GM19043 (cell line): ENCODE results near the gene HEXB.
A peak's percentile ranks its signal among the peaks of the same experiment; 100 is the strongest.

Source experiments
- ATAC-seq: cut with Tn5 transposase; IDR thresholded peaks from one replicate; pipeline ENCODE4 v1.9.1; 2021; ENCODE audit warnings: low read depth; ENCODE audit not compliant: unreplicated experiment

The HEXB gene

GRCh38 chr5:74684900-74685851 is at the start of gene HEXB:
HEXB (plus strand) TSS chr5:74685233; CDS start chr5:74685261, 28 bp downstream.
- peak; percentile 80 for ATAC-seq

- no peak for ATAC-seq
Observed at GRCh38 chr5:74636149-74636548, 48.9 kb upstream of the HEXB start.

- no peak for ATAC-seq
Observed at GRCh38 chr5:74636552-74636951, 48.5 kb upstream of the HEXB start.

- no peak for ATAC-seq
Observed at GRCh38 chr5:74638544-74638969, 46.5 kb upstream of the HEXB start.

GRCh38 chr5:74638970-74639806 is 45.8 kb upstream of the HEXB start:
- peak; percentile 34 for ATAC-seq

- peak; percentile 1 for ATAC-seq
Observed at GRCh38 chr5:74639807-74640449, 45.1 kb upstream of the HEXB start.

GRCh38 chr5:74640450-74640953 is 44.5 kb upstream of the HEXB start, which contains the start of gene ENC1:
ENC1 (minus strand) TSS chr5:74640728; CDS start chr5:74636485, 4,243 bp downstream.
- peak; percentile 50 for ATAC-seq

- peak; percentile 9 for ATAC-seq
Observed at GRCh38 chr5:74640954-74641734, 43.9 kb upstream of the HEXB start.

- no peak for ATAC-seq
Observed at GRCh38 chr5:74641735-74642542, 43.1 kb upstream of the HEXB start.

GRCh38 chr5:74642543-74642863 is 42.5 kb upstream of the HEXB start:
- no peak for ATAC-seq

- no peak for ATAC-seq
Observed at GRCh38 chr5:74643111-74643562, 41.9 kb upstream of the HEXB start.

- no peak for ATAC-seq
Observed at GRCh38 chr5:74647096-74647495, 37.9 kb upstream of the HEXB start.

- peak; percentile 83 for ATAC-seq
Observed at GRCh38 chr5:74648835-74649293, 36.2 kb upstream of the HEXB start.

- no peak for ATAC-seq
Observed at GRCh38 chr5:74649421-74649973, 35.5 kb upstream of the HEXB start.

- ATAC-seq, result no peak
Observed at GRCh38 chr5:74651710-74652109, 33.3 kb upstream of the HEXB start.

GRCh38 chr5:74652576-74652975 is 32.5 kb upstream of the HEXB start:
- ATAC-seq, result no peak

GRCh38 chr5:74653991-74654390 is 31.0 kb upstream of the HEXB start:
- ATAC-seq, result no peak

GRCh38 chr5:74655206-74655605 is 29.8 kb upstream of the HEXB start:
- no peak for ATAC-seq

- no peak for ATAC-seq
Observed at GRCh38 chr5:74655716-74656115, 29.3 kb upstream of the HEXB start.
